WTC11 (cell line): Measurements from ENCODE around the gene TFG. TPM values are rescaled to one million over a fixed set of nuclear protein-coding genes. Genes with fewer than 3 reads are reported as not detected.

Source experiments
- ATAC-seq: fragments of 200-7000 bp; cut with Tn5 transposase; 2 replicates; pipeline ENCODE4 v1.10.0; 2021; ENCODE audit warnings: mild to moderate bottlenecking, moderate library complexity
- CTCF ChIA-PET: fragments of 300-600 bp; sonication (Branson Sonifier 250); formaldehyde crosslinking; loops from one replicate; lab custom pipeline; 2021; ENCODE audit warnings: antibody characterized with exemption; lab: Charles Lee
- POLR2A ChIA-PET: fragments of 350-600 bp; sonication (Branson Sonifier 250); formaldehyde crosslinking; loops from one replicate; lab custom pipeline; 2021; ENCODE audit warnings: antibody characterized with exemption; lab: Charles Lee
- DNase-seq: peaks from one replicate; pipeline ENCODE4 v3.0.0; 2021; ENCODE audit warnings: low spot score
- H3K27ac Mint-ChIP-seq: 2 replicates; pipeline ENCODE4 v1.8.0; 2021; ENCODE audit warnings: mixed read lengths
- H3K27me3 Mint-ChIP-seq: 2 replicates; pipeline ENCODE4 v1.8.0; 2021; ENCODE audit warnings: low read depth, mild to moderate bottlenecking, moderate library complexity, mixed read lengths
- H3K36me3 Mint-ChIP-seq: 2 replicates; pipeline ENCODE4 v1.8.0; 2021; ENCODE audit warnings: mixed read lengths
- H3K4me1 Mint-ChIP-seq: 2 replicates; pipeline ENCODE4 v1.8.0; 2022; ENCODE audit warnings: mixed read lengths
- H3K4me3 Mint-ChIP-seq: 2 replicates; pipeline ENCODE4 v1.8.0; 2021; ENCODE audit warnings: mild to moderate bottlenecking, moderate library complexity, mixed read lengths
- H3K9me3 Mint-ChIP-seq: 2 replicates; pipeline ENCODE4 v1.8.0; 2021; ENCODE audit warnings: mixed read lengths
- ATF1 ChIP-seq: sonication (generic); formaldehyde crosslinking; IDR thresholded peaks from 2 replicates; pipeline ENCODE4 v1.8.1; 2023; ENCODE audit warnings: mild to moderate bottlenecking, moderate library complexity, missing genetic modification reagents
- E2F1 ChIP-seq: sonication (generic); formaldehyde crosslinking; IDR thresholded peaks from 2 replicates; pipeline ENCODE4 v1.8.0; 2022; ENCODE audit warnings: mild to moderate bottlenecking, missing genetic modification reagents
- ELF4 ChIP-seq: sonication (generic); formaldehyde crosslinking; IDR thresholded peaks from 2 replicates; pipeline ENCODE4 v1.8.1; 2022; ENCODE audit warnings: low read depth, mild to moderate bottlenecking, moderate library complexity, missing genetic modification reagents
- EMX1 ChIP-seq: fragments of 250-450 bp; sonication (Bioruptor Pico); IDR thresholded peaks from 2 replicates; pipeline ENCODE4 v1.8.0; 2021; ENCODE audit warnings: mild to moderate bottlenecking
- ERG ChIP-seq: fragments of 250-450 bp; sonication (Bioruptor Pico); IDR thresholded peaks from 2 replicates; pipeline ENCODE4 v1.8.0; 2021; ENCODE audit warnings: mild to moderate bottlenecking
- ETV6 ChIP-seq: sonication (generic); formaldehyde crosslinking; IDR thresholded peaks from 2 replicates; pipeline ENCODE4 v1.8.1; 2022; ENCODE audit warnings: mild to moderate bottlenecking, missing genetic modification reagents
- GABPB1 ChIP-seq: sonication (generic); formaldehyde crosslinking; IDR thresholded peaks from 2 replicates; pipeline ENCODE4 v1.8.1; 2023; ENCODE audit warnings: mild to moderate bottlenecking, missing genetic modification reagents
- JUN ChIP-seq: sonication (generic); formaldehyde crosslinking; IDR thresholded peaks from 2 replicates; pipeline ENCODE4 v1.8.0; 2023; ENCODE audit warnings: mild to moderate bottlenecking, missing genetic modification reagents
- KAT7 ChIP-seq: sonication (generic); formaldehyde crosslinking; IDR thresholded peaks from 2 replicates; pipeline ENCODE4 v1.8.1; 2023; ENCODE audit warnings: missing genetic modification reagents, mild to moderate bottlenecking, borderline replicate concordance
- PRRX2 ChIP-seq: fragments of 250-450 bp; sonication (Bioruptor Pico); IDR thresholded peaks from 2 replicates; pipeline ENCODE4 v1.8.0; 2021; ENCODE audit warnings: mild to moderate bottlenecking
- SMAD3 ChIP-seq: sonication (generic); formaldehyde crosslinking; IDR thresholded peaks from 2 replicates; pipeline ENCODE4 v1.8.0; 2022; ENCODE audit warnings: missing genetic modification reagents, mild to moderate bottlenecking, borderline replicate concordance
- TCF7 ChIP-seq: sonication (generic); formaldehyde crosslinking; IDR thresholded peaks from 2 replicates; pipeline ENCODE4 v1.8.0; 2022; ENCODE audit warnings: mild to moderate bottlenecking, low read depth, missing genetic modification reagents, moderate library complexity
- TEAD1 ChIP-seq: sonication (generic); formaldehyde crosslinking; IDR thresholded peaks from 2 replicates; pipeline ENCODE4 v1.8.0; 2022; ENCODE audit warnings: mild to moderate bottlenecking, missing genetic modification reagents
- TEAD4 ChIP-seq: sonication (generic); formaldehyde crosslinking; IDR thresholded peaks from 2 replicates; pipeline ENCODE4 v1.8.0; 2022; ENCODE audit warnings: mild to moderate bottlenecking, missing genetic modification reagents
- TP53 ChIP-seq: sonication (generic); formaldehyde crosslinking; IDR thresholded peaks from 2 replicates; pipeline ENCODE4 v1.8.1; 2023; ENCODE audit warnings: mild to moderate bottlenecking, missing genetic modification reagents
- ZNF121 ChIP-seq: sonication (generic); formaldehyde crosslinking; IDR thresholded peaks from 2 replicates; pipeline ENCODE4 v1.8.0; 2023; ENCODE audit warnings: missing genetic modification reagents
- ZNF232 ChIP-seq: sonication (generic); formaldehyde crosslinking; IDR thresholded peaks from 2 replicates; pipeline ENCODE4 v1.8.0; 2022; ENCODE audit warnings: mild to moderate bottlenecking, missing genetic modification reagents
- ZNF317 ChIP-seq: sonication (generic); formaldehyde crosslinking; IDR thresholded peaks from 2 replicates; pipeline ENCODE4 v1.8.1; 2023; ENCODE audit warnings: low read depth, mild to moderate bottlenecking, moderate library complexity, missing genetic modification reagents, borderline replicate concordance
- ZNF396 ChIP-seq: fragments of 250-450 bp; sonication (Bioruptor Pico); IDR thresholded peaks from 2 replicates; pipeline ENCODE4 v1.8.0; 2021; ENCODE audit warnings: mild to moderate bottlenecking, moderate library complexity, borderline replicate concordance
- total RNA-seq: library from RNA; stranded (reverse); gene quantifications from 3 replicates; pipeline ENCODE4 v1.2.3, GENCODE V29; 2021
- TF ChIP-seq, protein P1 (sequence below): sonication (generic); formaldehyde crosslinking; IDR thresholded peaks from 2 replicates; pipeline ENCODE4 v1.8.0; 2023; ENCODE audit warnings: missing genetic modification reagents
- TF ChIP-seq, protein P2 (sequence below): sonication (generic); formaldehyde crosslinking; conservative IDR thresholded peaks from 2 replicates; pipeline ENCODE4 v1.8.1; 2023; ENCODE audit warnings: mild to moderate bottlenecking, low read depth, missing genetic modification reagents, moderate library complexity
- TF ChIP-seq, protein P3 (sequence below): sonication (generic); formaldehyde crosslinking; IDR thresholded peaks from 2 replicates; pipeline ENCODE4 v1.8.1; 2023; ENCODE audit warnings: mild to moderate bottlenecking, missing genetic modification reagents
- TF ChIP-seq, protein P4 (sequence below): sonication (generic); formaldehyde crosslinking; IDR thresholded peaks from 2 replicates; pipeline ENCODE4 v1.8.1; 2023; ENCODE audit warnings: mild to moderate bottlenecking, missing genetic modification reagents, moderate library complexity
- TF ChIP-seq, protein P5 (sequence below): sonication (generic); formaldehyde crosslinking; IDR thresholded peaks from 2 replicates; pipeline ENCODE4 v1.8.0; 2022; ENCODE audit warnings: mild to moderate bottlenecking, missing genetic modification reagents
- TF ChIP-seq, protein P6 (sequence below): sonication (generic); formaldehyde crosslinking; IDR thresholded peaks from 2 replicates; pipeline ENCODE4 v1.8.0; 2022; ENCODE audit warnings: mild to moderate bottlenecking, missing genetic modification reagents
- TF ChIP-seq, protein P7 (sequence below): sonication (generic); formaldehyde crosslinking; IDR thresholded peaks from 2 replicates; pipeline ENCODE4 v1.8.1; 2023; ENCODE audit warnings: mild to moderate bottlenecking, moderate library complexity, missing genetic modification reagents

Gene TFG
- total RNA-seq, 1 experiment from 2014 or later, result 64.9 TPM

DNA sequence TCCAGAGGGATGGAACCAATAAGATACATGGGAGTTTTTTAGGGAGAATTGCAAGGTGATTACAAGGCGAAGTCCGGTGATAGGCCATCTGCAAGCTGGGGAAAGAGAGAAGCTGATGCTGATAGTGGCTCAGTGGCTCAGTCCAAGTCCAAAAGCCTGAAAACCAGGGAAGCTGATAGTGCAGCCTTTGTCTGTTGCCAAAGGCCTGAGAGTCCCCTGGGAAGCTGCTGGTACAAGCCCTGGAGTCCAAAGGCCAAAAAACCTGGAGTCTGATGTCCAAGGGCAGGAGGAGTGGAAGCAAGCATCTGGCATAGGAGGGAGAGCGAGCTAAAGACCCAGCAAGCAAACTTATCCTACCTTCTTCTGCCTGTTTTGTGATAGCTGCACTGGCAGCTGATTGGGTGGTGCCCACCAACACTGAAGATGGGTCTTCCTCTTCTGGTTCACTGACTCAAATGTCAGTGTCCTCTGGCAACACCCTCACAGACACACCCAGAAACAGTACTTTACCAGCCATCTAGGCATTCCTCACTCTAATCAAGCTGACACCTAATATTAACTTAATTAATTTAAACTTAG is 16.7 kb downstream of the TFG start:
- POLR2A ChIA-PET, result interaction anchor here (1.5 kb wide), 1 partner anchor 17 kb away, joined by 3 read pairs; no protein-coding TSS in a partner anchor
- H3K27ac Mint-ChIP-seq, result no peak overlapping the region

DNA sequence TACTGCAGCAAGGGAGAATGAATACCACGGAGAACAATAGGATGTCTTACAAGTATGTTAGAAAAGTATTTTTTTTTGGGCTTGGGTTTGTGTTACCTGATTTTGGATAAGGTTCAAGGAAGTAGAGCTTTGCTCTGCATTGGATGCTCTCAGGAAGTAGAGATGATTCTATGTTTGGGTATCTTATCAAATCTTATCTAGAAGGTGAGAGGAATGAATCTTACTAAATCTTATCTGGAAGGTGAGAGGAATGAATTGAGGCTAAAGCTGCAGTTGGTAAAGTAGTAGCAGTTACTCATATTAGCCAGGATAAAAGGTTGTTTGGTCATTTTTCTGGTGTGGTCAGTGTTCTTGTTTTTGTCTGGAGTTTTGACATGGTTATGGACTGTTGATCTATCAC is 17.4 kb downstream of the TFG start:
- POLR2A ChIA-PET, result interaction anchor here (1.5 kb wide), 1 partner anchor 18 kb away, joined by 3 read pairs; no protein-coding TSS in a partner anchor
- ATAC-seq (no peak), DNase-seq (no peak)
- Mint-ChIP-seq H3K36me3 (peaks cover 41% of the 10 kb centered on the region), H3K27ac (peak overlapping the region; percentile 63)
- TF ChIP-seq ZNF317 (CRISPR knock-in tag) (no peak), TP53 (CRISPR knock-in tag) (no peak), TEAD1 (no peak), TEAD4 (CRISPR knock-in tag) (no peak), ETV6 (CRISPR knock-in tag) (no peak), ATF1 (CRISPR knock-in tag) (no peak), E2F1 (CRISPR knock-in tag) (no peak), ELF4 (CRISPR knock-in tag) (no peak), TCF7 (CRISPR knock-in tag) (no peak), ZNF121 (CRISPR knock-in tag) (no peak), PRRX2 (CRISPR knock-in tag) (no peak), EMX1 (CRISPR knock-in tag) (no peak)
- TF ChIP-seq, protein P1, sequence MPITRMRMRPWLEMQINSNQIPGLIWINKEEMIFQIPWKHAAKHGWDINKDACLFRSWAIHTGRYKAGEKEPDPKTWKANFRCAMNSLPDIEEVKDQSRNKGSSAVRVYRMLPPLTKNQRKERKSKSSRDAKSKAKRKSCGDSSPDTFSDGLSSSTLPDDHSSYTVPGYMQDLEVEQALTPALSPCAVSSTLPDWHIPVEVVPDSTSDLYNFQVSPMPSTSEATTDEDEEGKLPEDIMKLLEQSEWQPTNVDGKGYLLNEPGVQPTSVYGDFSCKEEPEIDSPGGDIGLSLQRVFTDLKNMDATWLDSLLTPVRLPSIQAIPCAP (CRISPR knock-in tag), result no peak
- TF ChIP-seq, protein P2, sequence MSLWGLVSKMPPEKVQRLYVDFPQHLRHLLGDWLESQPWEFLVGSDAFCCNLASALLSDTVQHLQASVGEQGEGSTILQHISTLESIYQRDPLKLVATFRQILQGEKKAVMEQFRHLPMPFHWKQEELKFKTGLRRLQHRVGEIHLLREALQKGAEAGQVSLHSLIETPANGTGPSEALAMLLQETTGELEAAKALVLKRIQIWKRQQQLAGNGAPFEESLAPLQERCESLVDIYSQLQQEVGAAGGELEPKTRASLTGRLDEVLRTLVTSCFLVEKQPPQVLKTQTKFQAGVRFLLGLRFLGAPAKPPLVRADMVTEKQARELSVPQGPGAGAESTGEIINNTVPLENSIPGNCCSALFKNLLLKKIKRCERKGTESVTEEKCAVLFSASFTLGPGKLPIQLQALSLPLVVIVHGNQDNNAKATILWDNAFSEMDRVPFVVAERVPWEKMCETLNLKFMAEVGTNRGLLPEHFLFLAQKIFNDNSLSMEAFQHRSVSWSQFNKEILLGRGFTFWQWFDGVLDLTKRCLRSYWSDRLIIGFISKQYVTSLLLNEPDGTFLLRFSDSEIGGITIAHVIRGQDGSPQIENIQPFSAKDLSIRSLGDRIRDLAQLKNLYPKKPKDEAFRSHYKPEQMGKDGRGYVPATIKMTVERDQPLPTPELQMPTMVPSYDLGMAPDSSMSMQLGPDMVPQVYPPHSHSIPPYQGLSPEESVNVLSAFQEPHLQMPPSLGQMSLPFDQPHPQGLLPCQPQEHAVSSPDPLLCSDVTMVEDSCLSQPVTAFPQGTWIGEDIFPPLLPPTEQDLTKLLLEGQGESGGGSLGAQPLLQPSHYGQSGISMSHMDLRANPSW (CRISPR knock-in tag), result no peak
- TF ChIP-seq, protein P3, sequence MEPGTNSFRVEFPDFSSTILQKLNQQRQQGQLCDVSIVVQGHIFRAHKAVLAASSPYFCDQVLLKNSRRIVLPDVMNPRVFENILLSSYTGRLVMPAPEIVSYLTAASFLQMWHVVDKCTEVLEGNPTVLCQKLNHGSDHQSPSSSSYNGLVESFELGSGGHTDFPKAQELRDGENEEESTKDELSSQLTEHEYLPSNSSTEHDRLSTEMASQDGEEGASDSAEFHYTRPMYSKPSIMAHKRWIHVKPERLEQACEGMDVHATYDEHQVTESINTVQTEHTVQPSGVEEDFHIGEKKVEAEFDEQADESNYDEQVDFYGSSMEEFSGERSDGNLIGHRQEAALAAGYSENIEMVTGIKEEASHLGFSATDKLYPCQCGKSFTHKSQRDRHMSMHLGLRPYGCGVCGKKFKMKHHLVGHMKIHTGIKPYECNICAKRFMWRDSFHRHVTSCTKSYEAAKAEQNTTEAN (CRISPR knock-in tag), result no peak
- TF ChIP-seq, all 79 proteins: peak for 0
- Mint-ChIP-seq H3K4me3 (no peak overlapping the region), H3K9me3 (no peaks in the 10 kb centered on the region), H3K4me1 (peaks cover 8% of the 10 kb centered on the region), H3K27me3 (no peaks in the 10 kb centered on the region)
- CTCF ChIA-PET, result no interaction called here

More for the DNA sequence above, 16.7 kb downstream of the TFG start:
- no peaks in the 10 kb centered on the region for H3K27me3 Mint-ChIP-seq
- H3K36me3 Mint-ChIP-seq, result peaks cover 47% of the 10 kb centered on the region
- TF ChIP-seq SMAD3 (CRISPR knock-in tag), result no peak
- no peak for TF ChIP-seq GABPB1 (CRISPR knock-in tag)
- no peak for TF ChIP-seq ERG
- TF ChIP-seq, protein P4, sequence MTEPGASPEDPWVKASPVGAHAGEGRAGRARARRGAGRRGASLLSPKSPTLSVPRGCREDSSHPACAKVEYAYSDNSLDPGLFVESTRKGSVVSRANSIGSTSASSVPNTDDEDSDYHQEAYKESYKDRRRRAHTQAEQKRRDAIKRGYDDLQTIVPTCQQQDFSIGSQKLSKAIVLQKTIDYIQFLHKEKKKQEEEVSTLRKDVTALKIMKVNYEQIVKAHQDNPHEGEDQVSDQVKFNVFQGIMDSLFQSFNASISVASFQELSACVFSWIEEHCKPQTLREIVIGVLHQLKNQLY (CRISPR knock-in tag), result no peak
- TF ChIP-seq, protein P5, sequence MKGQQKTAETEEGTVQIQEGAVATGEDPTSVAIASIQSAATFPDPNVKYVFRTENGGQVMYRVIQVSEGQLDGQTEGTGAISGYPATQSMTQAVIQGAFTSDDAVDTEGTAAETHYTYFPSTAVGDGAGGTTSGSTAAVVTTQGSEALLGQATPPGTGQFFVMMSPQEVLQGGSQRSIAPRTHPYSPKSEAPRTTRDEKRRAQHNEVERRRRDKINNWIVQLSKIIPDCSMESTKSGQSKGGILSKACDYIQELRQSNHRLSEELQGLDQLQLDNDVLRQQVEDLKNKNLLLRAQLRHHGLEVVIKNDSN (CRISPR knock-in tag), result no peak
- no peak for TF ChIP-seq KAT7 (CRISPR knock-in tag)
- no peak for TF ChIP-seq JUN
- no peak for TF ChIP-seq ZNF396
- TF ChIP-seq, protein P6, sequence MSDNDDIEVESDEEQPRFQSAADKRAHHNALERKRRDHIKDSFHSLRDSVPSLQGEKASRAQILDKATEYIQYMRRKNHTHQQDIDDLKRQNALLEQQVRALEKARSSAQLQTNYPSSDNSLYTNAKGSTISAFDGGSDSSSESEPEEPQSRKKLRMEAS (CRISPR knock-in tag), result no peak
- TF ChIP-seq, protein P7, sequence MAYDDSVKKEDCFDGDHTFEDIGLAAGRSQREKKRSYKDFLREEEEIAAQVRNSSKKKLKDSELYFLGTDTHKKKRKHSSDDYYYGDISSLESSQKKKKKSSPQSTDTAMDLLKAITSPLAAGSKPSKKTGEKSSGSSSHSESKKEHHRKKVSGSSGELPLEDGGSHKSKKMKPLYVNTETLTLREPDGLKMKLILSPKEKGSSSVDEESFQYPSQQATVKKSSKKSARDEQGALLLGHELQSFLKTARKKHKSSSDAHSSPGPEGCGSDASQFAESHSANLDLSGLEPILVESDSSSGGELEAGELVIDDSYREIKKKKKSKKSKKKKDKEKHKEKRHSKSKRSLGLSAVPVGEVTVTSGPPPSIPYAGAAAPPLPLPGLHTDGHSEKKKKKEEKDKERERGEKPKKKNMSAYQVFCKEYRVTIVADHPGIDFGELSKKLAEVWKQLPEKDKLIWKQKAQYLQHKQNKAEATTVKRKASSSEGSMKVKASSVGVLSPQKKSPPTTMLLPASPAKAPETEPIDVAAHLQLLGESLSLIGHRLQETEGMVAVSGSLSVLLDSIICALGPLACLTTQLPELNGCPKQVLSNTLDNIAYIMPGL (CRISPR knock-in tag), result no peak
- TF ChIP-seq ZNF232, result no peak
- H3K9me3 Mint-ChIP-seq, result no peaks in the 10 kb centered on the region
- H3K4me3 Mint-ChIP-seq, result no peak overlapping the region
- DNase-seq (no peak), ATAC-seq (no peak)
- CTCF ChIA-PET, result no interaction called here
- H3K4me1 Mint-ChIP-seq, result peaks cover 8% of the 10 kb centered on the region
